ENCODE data around the gene AKAP6.

- TF ChIP-seq TAF1 (IDR thresholded peaks at IDR 0.05; ENCODE audit: low read depth, low read length) (no peak), POLR2A (IDR thresholded peaks at IDR 0.05; ENCODE audit: low read depth, low read length) (no peak), POLR2AphosphoS5 (IDR thresholded peaks at IDR 0.05; ENCODE audit: low read depth, low read length) (no peak)
Measured at GRCh38 chr14:32546246-32546645, 217.1 kb downstream of the AKAP6 start.

Measured in GM12891 (cell line).